ENCODE results near the gene MLF1. TPM values are rescaled to one million over a fixed set of nuclear protein-coding genes. Genes with fewer than 3 reads are reported as not detected.

MLF1 gene
- polyA plus RNA-seq, 1 donor from 2014 or later: 55.9 TPM

DNA sequence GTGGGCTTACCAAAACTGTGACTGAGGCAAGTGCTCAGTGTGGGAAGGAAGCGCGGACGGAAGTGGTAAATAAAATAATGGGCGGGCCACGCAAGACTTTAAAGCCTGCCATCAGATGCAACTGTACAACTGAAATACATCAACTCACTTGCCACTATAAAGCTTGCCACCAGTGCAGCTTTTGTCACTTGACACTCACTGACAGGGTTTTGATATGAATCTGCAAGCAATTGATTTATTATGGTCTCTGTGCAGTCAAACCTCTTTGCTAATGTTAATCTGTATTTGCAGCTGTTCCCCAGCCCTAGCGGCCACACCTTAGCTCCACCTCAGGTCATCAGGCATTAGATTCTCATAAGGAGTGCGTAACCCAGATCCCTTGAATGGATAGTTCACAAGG, 71.0 kb downstream of the MLF1 start:
- Histone ChIP-seq H3K36me3 (ENCODE audit: insufficient read depth, low read length) (no peaks in the 10 kb centered on the region), H4K20me1 (ENCODE audit: insufficient read depth) (no peaks in the 10 kb centered on the region), H2AFZ (ENCODE audit: low read depth, low read length) (no peak overlapping the region), H3K27me3 (ENCODE audit: insufficient read depth, low read depth, low read length) (no peaks in the 10 kb centered on the region), H3K27ac (ENCODE audit: low read length) (no peak overlapping the region), H3K79me2 (replicated peaks; ENCODE audit: insufficient read depth, low read length) (peaks cover 24% of the 10 kb centered on the region), H3K9me2 (ENCODE audit: insufficient read depth, low read length) (no peaks in the 10 kb centered on the region), H3K9me3 (ENCODE audit: low read length) (no peaks in the 10 kb centered on the region), H3F3A (ENCODE audit: insufficient read depth, low read length, poor library complexity, severe bottlenecking) (no peaks in the 10 kb centered on the region), H3K4me3 (ENCODE audit: low read length) (no peak overlapping the region), H3K4me2 (ENCODE audit: low read length) (no peak overlapping the region), H3K9ac (ENCODE audit: low read length) (no peak overlapping the region)
- TF ChIP-seq EP300 (conservative IDR thresholded peaks at IDR 0.05; ENCODE audit: poor library complexity, severe bottlenecking) (no peak), RAD21 (conservative IDR thresholded peaks at IDR 0.05) (no peak), POLR2AphosphoS5 (IDR thresholded peaks at IDR 0.05) (no peak), TAF1 (IDR thresholded peaks at IDR 0.05; ENCODE audit: low read depth) (no peak), EZH2 (IDR thresholded peaks at IDR 0.05; ENCODE audit: borderline replicate concordance, insufficient read depth, low read length, poor library complexity, severe bottlenecking) (no peak), MXI1 (conservative IDR thresholded peaks at IDR 0.05; ENCODE audit: poor library complexity, severe bottlenecking) (no peak), SMC3 (conservative IDR thresholded peaks at IDR 0.05; ENCODE audit: poor library complexity) (no peak)
- TF ChIP-seq, protein P1, sequence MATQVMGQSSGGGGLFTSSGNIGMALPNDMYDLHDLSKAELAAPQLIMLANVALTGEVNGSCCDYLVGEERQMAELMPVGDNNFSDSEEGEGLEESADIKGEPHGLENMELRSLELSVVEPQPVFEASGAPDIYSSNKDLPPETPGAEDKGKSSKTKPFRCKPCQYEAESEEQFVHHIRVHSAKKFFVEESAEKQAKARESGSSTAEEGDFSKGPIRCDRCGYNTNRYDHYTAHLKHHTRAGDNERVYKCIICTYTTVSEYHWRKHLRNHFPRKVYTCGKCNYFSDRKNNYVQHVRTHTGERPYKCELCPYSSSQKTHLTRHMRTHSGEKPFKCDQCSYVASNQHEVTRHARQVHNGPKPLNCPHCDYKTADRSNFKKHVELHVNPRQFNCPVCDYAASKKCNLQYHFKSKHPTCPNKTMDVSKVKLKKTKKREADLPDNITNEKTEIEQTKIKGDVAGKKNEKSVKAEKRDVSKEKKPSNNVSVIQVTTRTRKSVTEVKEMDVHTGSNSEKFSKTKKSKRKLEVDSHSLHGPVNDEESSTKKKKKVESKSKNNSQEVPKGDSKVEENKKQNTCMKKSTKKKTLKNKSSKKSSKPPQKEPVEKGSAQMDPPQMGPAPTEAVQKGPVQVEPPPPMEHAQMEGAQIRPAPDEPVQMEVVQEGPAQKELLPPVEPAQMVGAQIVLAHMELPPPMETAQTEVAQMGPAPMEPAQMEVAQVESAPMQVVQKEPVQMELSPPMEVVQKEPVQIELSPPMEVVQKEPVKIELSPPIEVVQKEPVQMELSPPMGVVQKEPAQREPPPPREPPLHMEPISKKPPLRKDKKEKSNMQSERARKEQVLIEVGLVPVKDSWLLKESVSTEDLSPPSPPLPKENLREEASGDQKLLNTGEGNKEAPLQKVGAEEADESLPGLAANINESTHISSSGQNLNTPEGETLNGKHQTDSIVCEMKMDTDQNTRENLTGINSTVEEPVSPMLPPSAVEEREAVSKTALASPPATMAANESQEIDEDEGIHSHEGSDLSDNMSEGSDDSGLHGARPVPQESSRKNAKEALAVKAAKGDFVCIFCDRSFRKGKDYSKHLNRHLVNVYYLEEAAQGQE (IDR thresholded peaks at IDR 0.05; ENCODE audit: borderline replicate concordance): no peak
- TF ChIP-seq, protein P2, sequence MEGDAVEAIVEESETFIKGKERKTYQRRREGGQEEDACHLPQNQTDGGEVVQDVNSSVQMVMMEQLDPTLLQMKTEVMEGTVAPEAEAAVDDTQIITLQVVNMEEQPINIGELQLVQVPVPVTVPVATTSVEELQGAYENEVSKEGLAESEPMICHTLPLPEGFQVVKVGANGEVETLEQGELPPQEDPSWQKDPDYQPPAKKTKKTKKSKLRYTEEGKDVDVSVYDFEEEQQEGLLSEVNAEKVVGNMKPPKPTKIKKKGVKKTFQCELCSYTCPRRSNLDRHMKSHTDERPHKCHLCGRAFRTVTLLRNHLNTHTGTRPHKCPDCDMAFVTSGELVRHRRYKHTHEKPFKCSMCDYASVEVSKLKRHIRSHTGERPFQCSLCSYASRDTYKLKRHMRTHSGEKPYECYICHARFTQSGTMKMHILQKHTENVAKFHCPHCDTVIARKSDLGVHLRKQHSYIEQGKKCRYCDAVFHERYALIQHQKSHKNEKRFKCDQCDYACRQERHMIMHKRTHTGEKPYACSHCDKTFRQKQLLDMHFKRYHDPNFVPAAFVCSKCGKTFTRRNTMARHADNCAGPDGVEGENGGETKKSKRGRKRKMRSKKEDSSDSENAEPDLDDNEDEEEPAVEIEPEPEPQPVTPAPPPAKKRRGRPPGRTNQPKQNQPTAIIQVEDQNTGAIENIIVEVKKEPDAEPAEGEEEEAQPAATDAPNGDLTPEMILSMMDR (IDR thresholded peaks at IDR 0.05; ENCODE audit: poor library complexity, severe bottlenecking): no peak

DNA sequence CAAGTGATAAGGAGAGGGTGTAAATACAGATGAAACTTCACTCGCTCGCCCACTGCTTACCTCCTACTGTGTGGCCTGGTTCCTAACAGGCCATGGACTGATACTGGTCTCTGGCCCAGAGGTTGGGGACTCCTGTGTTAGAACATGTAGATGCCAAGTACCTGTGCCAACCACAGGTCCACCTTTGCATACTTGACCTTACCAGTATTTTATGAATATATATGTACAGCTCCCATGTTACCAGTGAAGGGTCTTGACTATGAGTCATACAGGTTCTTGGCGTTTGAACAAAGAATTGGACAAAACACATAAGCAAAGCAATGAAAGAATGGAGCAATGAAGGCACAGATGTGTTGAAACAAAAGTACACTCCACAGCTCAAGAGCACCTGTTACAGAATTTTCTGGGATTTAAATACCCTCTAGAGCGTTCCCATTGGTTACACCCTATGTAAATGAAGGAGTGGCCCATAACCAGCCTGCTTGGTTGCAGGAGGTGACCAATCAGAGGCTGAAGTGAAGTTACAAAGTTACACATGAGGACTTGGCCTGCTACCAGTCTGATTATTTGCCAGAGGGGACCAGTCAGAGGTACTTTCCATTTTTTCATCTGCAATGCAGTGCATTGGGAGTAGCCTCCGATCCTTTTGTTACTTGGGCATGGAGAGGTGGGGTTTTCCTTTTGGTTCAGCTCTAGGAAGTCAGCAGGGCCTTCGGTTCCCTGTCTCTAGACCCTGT, 71.6 kb downstream of the MLF1 start:
- Histone ChIP-seq H4K20me1 (ENCODE audit: insufficient read depth) (no peaks in the 10 kb centered on the region), H3K27ac (ENCODE audit: low read length) (no peak overlapping the region), H3K4me3 (ENCODE audit: low read length) (no peak overlapping the region), H3K4me2 (ENCODE audit: low read length) (no peak overlapping the region), H3K9me3 (ENCODE audit: low read length) (no peaks in the 10 kb centered on the region), H3K9me2 (ENCODE audit: insufficient read depth, low read length) (no peaks in the 10 kb centered on the region), H3K79me2 (replicated peaks; ENCODE audit: insufficient read depth, low read length) (peaks cover 24% of the 10 kb centered on the region), H3K36me3 (ENCODE audit: insufficient read depth, low read length) (no peaks in the 10 kb centered on the region), H2AFZ (ENCODE audit: low read depth, low read length) (no peak overlapping the region), H3F3A (ENCODE audit: insufficient read depth, low read length, poor library complexity, severe bottlenecking) (no peaks in the 10 kb centered on the region), H3K9ac (ENCODE audit: low read length) (no peak overlapping the region), H3K27me3 (ENCODE audit: insufficient read depth, low read depth, low read length) (no peaks in the 10 kb centered on the region)
- TF ChIP-seq, protein P2 (IDR thresholded peaks at IDR 0.05; ENCODE audit: poor library complexity, severe bottlenecking): no peak
- no peak for TF ChIP-seq POLR2AphosphoS5 (IDR thresholded peaks at IDR 0.05)
- no peak for TF ChIP-seq RAD21 (conservative IDR thresholded peaks at IDR 0.05)
- no peak for TF ChIP-seq MXI1 (conservative IDR thresholded peaks at IDR 0.05; ENCODE audit: poor library complexity, severe bottlenecking)
- TF ChIP-seq TAF1 (IDR thresholded peaks at IDR 0.05; ENCODE audit: low read depth): no peak
- TF ChIP-seq, protein P1 (IDR thresholded peaks at IDR 0.05; ENCODE audit: borderline replicate concordance): no peak
- no peak for TF ChIP-seq EP300 (conservative IDR thresholded peaks at IDR 0.05; ENCODE audit: poor library complexity, severe bottlenecking)
- no peak for TF ChIP-seq SMC3 (conservative IDR thresholded peaks at IDR 0.05; ENCODE audit: poor library complexity)
- no peak for TF ChIP-seq EZH2 (IDR thresholded peaks at IDR 0.05; ENCODE audit: borderline replicate concordance, insufficient read depth, low read length, poor library complexity, severe bottlenecking)
